OCI-LY3 (cell line): ENCODE measurements around the gene ANXA4.
"Not testable (repeated sequence)": the region's sequence is repeated elsewhere in the genome, so short reads cannot be mapped to it uniquely, and the experiment has no call there.

ENCODE experiments used
- CTCF ChIP-seq: fragments of 200-600, 300-600 bp; sonication (generic); IDR thresholded peaks from 2 replicates; pipeline ENCODE4 v1.5.1; 2014; ENCODE audit warnings: antibody characterized with exemption, low read length, low read depth
- EZH2phosphoT487 ChIP-seq: fragments of 200-600 bp; shearing (Covaris generic); IDR thresholded peaks from 2 replicates; pipeline ENCODE4 v1.6.1; 2018; ENCODE audit warnings: antibody characterized with exemption, mixed run types, low read depth

- not testable (repeated sequence) for TF ChIP-seq CTCF, EZH2phosphoT487
These were observed 3.8 kb upstream of the ANXA4 start for GRCh38 chr2:69738149-69738548.
